ENCODE data around the gene HIF1AN. TPM values are rescaled to one million over a fixed set of nuclear protein-coding genes. Genes with fewer than 3 reads are reported as not detected.
A peak's percentile ranks its signal among the peaks of the same experiment; 100 is the strongest.

Gene HIF1AN
- total RNA-seq, 2 experiments from 2014 or later: 40.6 to 47.4 TPM

GRCh38 chr10:100522107-100522801 is 13.5 kb upstream of the HIF1AN start:
- no peak overlapping the region for H3K4me3 Mint-ChIP-seq
- intact Hi-C loops (cut with micrococcal nuclease): no loop called here
- H3K36me3 Mint-ChIP-seq: peaks cover 31% of the 10 kb centered on the region
- no peaks in the 10 kb centered on the region for H3K9me3 Mint-ChIP-seq
- CTCF ChIA-PET: interaction anchor here (1.1 to 7.5 kb wide), 6 partner anchors 11 to 183 kb away, joined by 4 to 144 read pairs (median 8); no protein-coding TSS in a partner anchor
- no peaks in the 10 kb centered on the region for H3K27me3 Mint-ChIP-seq
- no peak for DNase-seq
- peak overlapping the region; percentile 35 for H3K27ac Mint-ChIP-seq
- H3K4me1 Mint-ChIP-seq (ENCODE audit: low read depth): peaks cover 23% of the 10 kb centered on the region
- POLR2A ChIA-PET: interaction anchor here (0.8 to 1.0 kb wide), 2 partner anchors 40 to 176 kb away, joined by 3 to 6 read pairs; partner anchors contain the start of gene SCD

- Mint-ChIP-seq H3K9me3 (no peaks in the 10 kb centered on the region), H3K27me3 (no peaks in the 10 kb centered on the region), H3K36me3 (peaks cover 34% of the 10 kb centered on the region), H3K4me3 (no peak overlapping the region), H3K27ac (no peak overlapping the region), H3K4me1 (ENCODE audit: low read depth) (peaks cover 26% of the 10 kb centered on the region)
- DNase-seq: no peak
- intact Hi-C loops (cut with micrococcal nuclease): no loop called here
- ChIA-PET POLR2A (interaction anchor here (0.8 to 1.0 kb wide), 2 partner anchors 41 to 176 kb away, joined by 3 to 6 read pairs; partner anchors contain the start of gene SCD), CTCF (interaction anchor here (1.1 to 7.5 kb wide), 6 partner anchors 11 to 184 kb away, joined by 4 to 144 read pairs (median 8); no protein-coding TSS in a partner anchor)
These were observed 12.8 kb upstream of the HIF1AN start for GRCh38 chr10:100522945-100523344.

- Mint-ChIP-seq H3K27ac (no peak overlapping the region), H3K27me3 (no peaks in the 10 kb centered on the region), H3K9me3 (no peaks in the 10 kb centered on the region), H3K4me1 (ENCODE audit: low read depth) (peaks cover 23% of the 10 kb centered on the region), H3K4me3 (no peak overlapping the region), H3K36me3 (peaks cover 40% of the 10 kb centered on the region)
- intact Hi-C loops (cut with micrococcal nuclease): no loop called here
- ChIA-PET CTCF (interaction anchor here (0.9 to 5.4 kb wide), 3 partner anchors 11 to 90 kb away, joined by 3 to 39 read pairs (median 3); partner anchors contain the start of gene HIF1AN), POLR2A (no interaction called here)
- no peak for DNase-seq
These were observed 11.5 kb upstream of the HIF1AN start for GRCh38 chr10:100524206-100524605.

GRCh38 chr10:100524638-100525037 is 11.1 kb upstream of the HIF1AN start:
- ChIA-PET CTCF (interaction anchor here (0.9 to 5.4 kb wide), 4 partner anchors 11 to 91 kb away, joined by 3 to 39 read pairs (median 4); partner anchors contain the start of gene HIF1AN), POLR2A (interaction anchor here (4.6 kb wide), 1 partner anchor 15 kb away, joined by 26 read pairs; no protein-coding TSS in a partner anchor)
- H3K4me3 Mint-ChIP-seq: no peak overlapping the region
- intact Hi-C loops (cut with micrococcal nuclease): no loop called here
- peaks cover 40% of the 10 kb centered on the region for H3K36me3 Mint-ChIP-seq
- no peaks in the 10 kb centered on the region for H3K9me3 Mint-ChIP-seq
- H3K4me1 Mint-ChIP-seq (ENCODE audit: low read depth): peaks cover 23% of the 10 kb centered on the region
- no peaks in the 10 kb centered on the region for H3K27me3 Mint-ChIP-seq
- DNase-seq: no peak
- H3K27ac Mint-ChIP-seq: peak overlapping the region; percentile 54

- no peaks in the 10 kb centered on the region for H3K9me3 Mint-ChIP-seq
- intact Hi-C loops (cut with micrococcal nuclease): loop anchor here (1.0 to 2.0 kb wide), 3 partner anchors 17 to 384 kb away; partner anchors contain the start of gene SLF2
- peak overlapping the region; percentile 96 for H3K27ac Mint-ChIP-seq
- DNase-seq: peak; percentile 61
- peak overlapping the region; percentile 100 for H3K4me3 Mint-ChIP-seq
- CTCF ChIA-PET: interaction anchor here (1.9 to 5.4 kb wide), 3 partner anchors 10 to 46 kb away, joined by 10 to 47 read pairs (median 39); partner anchors contain the start of gene SEC31B
- POLR2A ChIA-PET: interaction anchor here (0.8 to 4.6 kb wide), 5 partner anchors 7 to 182 kb away, joined by 3 to 26 read pairs (median 5); partner anchors contain the start of gene HIF1AN
- no peaks in the 10 kb centered on the region for H3K27me3 Mint-ChIP-seq
- H3K36me3 Mint-ChIP-seq: peaks cover 38% of the 10 kb centered on the region
- H3K4me1 Mint-ChIP-seq (ENCODE audit: low read depth): peaks cover 34% of the 10 kb centered on the region
These were observed 7.4 kb upstream of the HIF1AN start for GRCh38 chr10:100528123-100528886.

GRCh38 chr10:100528921-100529474 is 6.7 kb upstream of the HIF1AN start:
- Mint-ChIP-seq H3K27me3 (no peaks in the 10 kb centered on the region), H3K27ac (peak overlapping the region; percentile 96), H3K36me3 (peaks cover 32% of the 10 kb centered on the region), H3K9me3 (no peaks in the 10 kb centered on the region), H3K4me1 (ENCODE audit: low read depth) (peaks cover 34% of the 10 kb centered on the region), H3K4me3 (peak overlapping the region; percentile 100)
- intact Hi-C loops (cut with micrococcal nuclease): loop anchor here (1.0 to 2.0 kb wide), 3 partner anchors 18 to 384 kb away; partner anchors contain the start of gene SLF2
- ChIA-PET CTCF (interaction anchor here (1.9 to 5.4 kb wide), 3 partner anchors 10 to 47 kb away, joined by 10 to 47 read pairs (median 39); partner anchors contain the start of gene SEC31B), POLR2A (interaction anchor here (0.8 to 4.6 kb wide), 4 partner anchors 19 to 183 kb away, joined by 3 to 26 read pairs (median 4); no protein-coding TSS in a partner anchor)
- DNase-seq: peak; percentile 21

GRCh38 chr10:100529475-100530298 is 6.1 kb upstream of the HIF1AN start, which contains the start of gene NDUFB8:
TSS of gene NDUFB8 (minus strand) at chr10:100529871. CDS start at chr10:100529851, 20 bp downstream.
- ChIA-PET CTCF (interaction anchor here (0.6 to 5.4 kb wide), 3 partner anchors 11 to 20 kb away, joined by 3 to 47 read pairs (median 3); partner anchors contain the start of gene SEC31B), POLR2A (interaction anchor here (0.7 to 4.6 kb wide), 7 partner anchors 18 to 345 kb away, joined by 3 to 26 read pairs (median 4); no protein-coding TSS in a partner anchor)
- peak; percentile 92 for DNase-seq
- Mint-ChIP-seq H3K27ac (peak within 1 kb of the TSS; percentile 96), H3K27me3 (no peaks in the 10 kb centered on the region), H3K4me1 (ENCODE audit: low read depth) (peaks cover 33% of the 10 kb centered on the region), H3K4me3 (peak within 1 kb of the TSS; percentile 100), H3K36me3 (peaks cover 28% of the 10 kb centered on the region), H3K9me3 (no peaks in the 10 kb centered on the region)
- intact Hi-C loops (cut with micrococcal nuclease): loop anchor here (2.0 kb wide), 1 partner anchor 383 kb away; the partner anchor contains the start of gene SLF2

- no peak overlapping the region for H3K4me3 Mint-ChIP-seq
- no peaks in the 10 kb centered on the region for H3K9me3 Mint-ChIP-seq
- peak overlapping the region; percentile 33 for H3K27ac Mint-ChIP-seq
- peaks cover 19% of the 10 kb centered on the region for H3K36me3 Mint-ChIP-seq
- intact Hi-C loops (cut with micrococcal nuclease): no loop called here
- no peak for DNase-seq
- H3K27me3 Mint-ChIP-seq: no peaks in the 10 kb centered on the region
- POLR2A ChIA-PET: no interaction called here
- H3K4me1 Mint-ChIP-seq (ENCODE audit: low read depth): peaks cover 36% of the 10 kb centered on the region
- CTCF ChIA-PET: interaction anchor here (4.7 kb wide), 1 partner anchor 22 kb away, joined by 46 read pairs; no protein-coding TSS in a partner anchor
These were observed 4.0 kb upstream of the HIF1AN start for GRCh38 chr10:100531761-100532160.

- ChIA-PET CTCF (interaction anchor here (1.2 to 4.7 kb wide), 4 partner anchors 16 to 344 kb away, joined by 4 to 46 read pairs (median 8); no protein-coding TSS in a partner anchor), POLR2A (interaction anchor here (1.3 to 1.8 kb wide), 3 partner anchors 10 to 164 kb away, joined by 4 to 8 read pairs (median 6); no protein-coding TSS in a partner anchor)
- Mint-ChIP-seq H3K9me3 (no peaks in the 10 kb centered on the region), H3K36me3 (peaks cover 16% of the 10 kb centered on the region), H3K27ac (no peak overlapping the region), H3K4me1 (ENCODE audit: low read depth) (peaks cover 43% of the 10 kb centered on the region), H3K4me3 (no peak overlapping the region), H3K27me3 (no peaks in the 10 kb centered on the region)
- no peak for DNase-seq
- intact Hi-C loops (cut with micrococcal nuclease): loop anchor here (1.0 kb wide), 1 partner anchor 25 kb away; no protein-coding TSS in a partner anchor
These were observed 1.0 kb upstream of the HIF1AN start for GRCh38 chr10:100534726-100535125.

- POLR2A ChIA-PET: interaction anchor here (0.6 to 1.8 kb wide), 8 partner anchors 8 to 165 kb away, joined by 3 to 8 read pairs (median 4); no protein-coding TSS in a partner anchor
These were observed 417 bp upstream of the HIF1AN start for GRCh38 chr10:100535338-100535714.

More at GRCh38 chr10:100535338-100535714, 417 bp upstream of the HIF1AN start:
- CTCF ChIA-PET: interaction anchor here (0.6 to 4.7 kb wide), 18 partner anchors 9 to 463 kb away, joined by 3 to 46 read pairs (median 4); partner anchors contain the start of gene SCD
- intact Hi-C loops (cut with micrococcal nuclease): loop anchor here (1.0 kb wide), 1 partner anchor 26 kb away; no protein-coding TSS in a partner anchor
- DNase-seq: no peak
- Mint-ChIP-seq H3K27ac (no peak overlapping the region), H3K36me3 (peaks cover 17% of the 10 kb centered on the region), H3K9me3 (no peaks in the 10 kb centered on the region), H3K4me3 (no peak overlapping the region), H3K4me1 (ENCODE audit: low read depth) (peaks cover 38% of the 10 kb centered on the region), H3K27me3 (no peaks in the 10 kb centered on the region)
